T-helper 17 cell (primary cell): ENCODE data around the gene PIEZO2. TPM values are rescaled to one million over a fixed set of nuclear protein-coding genes. Genes with fewer than 3 reads are reported as not detected.

ENCODE experiments used
- ATAC-seq: fragments of 150-1000 bp; cut with Tn5 transposase; 2 replicates; pipeline ENCODE4 v1.10.0; 2021; ENCODE audit warnings: mild to moderate bottlenecking, moderate library complexity
- DNase-seq, 3 donors: peaks; one replicate each; pipeline versions ENCODE4 v3.0.0 to v3.0.0-alpha.2; 2020 to 2021
- H3K9me3 ChIP-seq: one replicate; pipeline ENCODE4 v1.7.0; 2013; ENCODE audit warnings: low read length, mild to moderate bottlenecking; ENCODE audit not compliant: control insufficient read depth, poor library complexity, severe bottlenecking
- H3K27ac Mint-ChIP-seq: one replicate; pipeline ENCODE4 v1.8.0; 2022; ENCODE audit warnings: mild to moderate bottlenecking, moderate library complexity, mixed read lengths
- H3K27me3 Mint-ChIP-seq: one replicate; pipeline ENCODE4 v1.8.0; 2022; ENCODE audit warnings: mixed read lengths
- H3K36me3 Mint-ChIP-seq: one replicate; pipeline ENCODE4 v1.8.0; 2022; ENCODE audit warnings: low read depth, mixed read lengths
- H3K4me1 Mint-ChIP-seq: one replicate; pipeline ENCODE4 v1.8.0; 2022; ENCODE audit warnings: mild to moderate bottlenecking, mixed read lengths
- H3K4me3 Mint-ChIP-seq: one replicate; pipeline ENCODE4 v1.8.0; 2022; ENCODE audit warnings: mild to moderate bottlenecking, moderate library complexity, mixed read lengths
- total RNA-seq, 4 donors: library from RNA in 2 of 4; stranded (reverse) in 2 of 4; gene quantifications; one replicate each; pipeline ENCODE4 v1.2.3 and lab custom pipeline; 2022 to 2026

PIEZO2 gene
- total RNA-seq, 2 donors from 2014 or later: not detected

DNA sequence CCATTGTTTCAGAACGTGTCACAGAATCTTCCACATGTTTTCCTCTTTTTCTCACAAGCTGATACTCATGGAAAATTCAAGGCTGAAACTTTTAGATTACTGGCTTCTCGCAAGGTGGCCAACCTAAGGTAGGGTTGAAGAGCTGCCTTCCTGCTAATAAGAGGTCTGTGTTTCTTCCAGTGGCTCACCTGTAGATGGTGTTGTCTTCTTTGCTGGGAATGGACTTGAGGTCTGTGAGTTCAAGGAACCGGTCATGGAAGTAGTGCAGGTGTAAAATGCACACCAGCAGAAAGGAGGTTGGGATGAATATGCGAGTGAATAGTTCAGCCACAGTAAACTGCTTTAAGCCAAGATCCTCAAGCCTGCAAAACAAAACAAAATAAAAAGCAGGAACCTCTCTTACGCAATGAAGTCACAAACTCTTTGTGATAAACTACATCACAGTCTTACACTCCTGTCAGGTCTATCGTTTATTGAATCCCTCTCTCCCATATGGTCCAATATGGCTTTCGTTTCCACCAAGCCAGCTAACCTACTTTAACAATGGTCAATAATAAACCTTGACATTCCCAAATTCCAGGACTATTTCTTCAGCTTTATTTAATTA is 364.7 kb downstream of the PIEZO2 start:
- peaks cover 2% of the 10 kb centered on the region for H3K36me3 Mint-ChIP-seq
- peaks cover 44% of the 10 kb centered on the region for H3K27me3 Mint-ChIP-seq
- no peak overlapping the region for H3K4me3 Mint-ChIP-seq
- DNase-seq (no peak), ATAC-seq (no peak)
- H3K4me1 Mint-ChIP-seq: peaks cover 2% of the 10 kb centered on the region
- H3K9me3 ChIP-seq: no peaks in the 10 kb centered on the region
- H3K27ac Mint-ChIP-seq: no peak overlapping the region

DNA sequence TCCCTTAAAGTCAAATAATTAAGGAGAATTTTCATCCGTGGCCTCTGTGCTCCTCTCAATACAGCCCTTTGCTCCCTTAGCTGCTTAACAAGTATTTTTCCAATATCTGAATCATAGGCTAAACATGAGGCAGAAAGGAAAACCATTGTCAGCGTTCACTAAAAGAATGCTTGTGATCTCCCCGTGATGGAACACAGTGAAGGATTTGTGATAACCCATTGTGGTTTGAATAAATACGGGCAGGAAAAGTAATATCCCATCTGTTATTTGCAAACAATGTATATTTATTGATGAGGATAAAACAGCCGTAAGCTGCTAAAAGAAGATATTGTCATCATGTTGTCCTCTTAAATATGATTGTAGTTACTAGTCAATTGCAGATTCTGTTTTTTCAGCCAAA is 365.4 kb downstream of the PIEZO2 start:
- H3K4me1 Mint-ChIP-seq: no peaks in the 10 kb centered on the region
- no peak overlapping the region for H3K27ac Mint-ChIP-seq
- peaks cover 2% of the 10 kb centered on the region for H3K36me3 Mint-ChIP-seq
- H3K4me3 Mint-ChIP-seq: no peak overlapping the region
- DNase-seq: no peak
- no peak for ATAC-seq
- peaks cover 45% of the 10 kb centered on the region for H3K27me3 Mint-ChIP-seq
- no peaks in the 10 kb centered on the region for H3K9me3 ChIP-seq

DNA sequence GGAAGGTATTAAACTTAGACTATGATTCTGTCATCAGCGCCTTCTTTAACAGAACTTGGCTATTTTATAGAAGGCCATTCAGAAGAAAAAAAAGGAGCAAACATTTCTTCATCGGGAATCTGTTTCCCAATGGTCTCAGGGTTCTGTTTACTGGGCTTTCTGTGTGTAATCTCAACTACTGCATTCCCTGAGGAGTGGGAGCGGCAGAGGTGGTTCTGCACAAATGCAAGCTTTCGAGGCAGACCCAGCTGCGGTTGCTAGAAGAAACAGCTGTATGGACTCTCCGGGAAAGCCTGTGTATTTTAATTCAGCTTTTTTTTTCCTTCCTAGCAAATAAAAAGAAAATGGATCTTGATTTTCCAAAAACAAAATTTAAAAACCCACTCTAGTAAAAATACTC is 372.9 kb downstream of the PIEZO2 start:
- H3K4me1 Mint-ChIP-seq: no peaks in the 10 kb centered on the region
- no peak overlapping the region for H3K4me3 Mint-ChIP-seq
- H3K36me3 Mint-ChIP-seq: peaks cover 2% of the 10 kb centered on the region
- no peak overlapping the region for H3K27ac Mint-ChIP-seq
- ATAC-seq (no peak), DNase-seq (no peak)
- H3K27me3 Mint-ChIP-seq: peaks cover 50% of the 10 kb centered on the region
- no peaks in the 10 kb centered on the region for H3K9me3 ChIP-seq

DNA sequence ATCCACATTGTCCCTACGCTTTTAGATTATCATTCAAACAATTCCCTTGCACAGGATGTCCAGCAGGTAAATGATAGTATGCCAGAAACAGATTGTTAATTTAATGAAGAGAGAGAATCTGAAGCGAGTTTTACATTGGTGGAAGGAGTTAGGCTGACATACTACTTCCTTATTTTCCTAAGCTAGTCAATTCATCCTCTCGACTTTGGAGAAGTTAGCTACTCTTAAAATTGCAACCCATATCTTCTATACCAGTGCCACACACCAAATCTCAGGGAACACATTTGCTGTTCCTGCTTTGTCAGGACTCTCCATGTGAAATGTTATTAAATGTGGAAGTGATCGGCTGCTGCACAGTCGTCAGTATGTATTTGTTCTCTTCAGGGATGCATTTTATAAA is 374.3 kb downstream of the PIEZO2 start:
- Mint-ChIP-seq H3K4me3 (no peak overlapping the region), H3K4me1 (no peaks in the 10 kb centered on the region), H3K27me3 (peaks cover 47% of the 10 kb centered on the region), H3K36me3 (peaks cover 2% of the 10 kb centered on the region), H3K27ac (no peak overlapping the region)
- ATAC-seq: no peak
- DNase-seq: no peak
- no peaks in the 10 kb centered on the region for H3K9me3 ChIP-seq

DNA sequence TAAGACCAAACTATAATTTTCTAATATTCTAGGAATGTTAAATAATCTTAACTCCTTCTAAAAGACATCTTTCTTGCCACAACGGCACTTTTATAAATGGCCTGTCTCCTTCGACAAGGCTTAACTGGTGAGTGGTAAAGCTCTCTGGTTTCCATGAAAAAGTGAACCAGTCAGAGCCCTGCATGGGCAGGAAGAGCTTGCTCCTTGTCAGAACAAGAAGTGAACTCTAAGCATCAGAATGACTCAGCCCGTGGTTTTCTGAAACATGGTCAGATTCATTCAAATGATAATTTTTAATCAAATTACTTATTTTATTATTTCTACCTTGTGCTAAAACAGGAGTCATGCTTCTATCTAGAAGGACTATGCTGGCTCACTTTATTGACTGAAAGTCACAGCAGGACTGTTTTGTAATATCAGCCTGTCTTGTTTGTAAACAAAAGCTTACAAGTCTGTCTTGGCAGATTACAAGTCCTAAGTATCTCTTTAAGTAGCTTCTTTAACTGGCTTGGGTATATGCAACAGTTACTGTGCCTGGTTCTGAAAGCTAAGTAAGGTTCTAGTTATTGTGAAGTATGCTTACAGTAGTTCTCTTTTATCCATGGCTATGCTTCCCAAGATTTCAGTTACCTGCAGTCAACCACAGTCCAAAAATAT is 378.2 kb downstream of the PIEZO2 start:
- H3K36me3 Mint-ChIP-seq: no peaks in the 10 kb centered on the region
- H3K9me3 ChIP-seq: no peaks in the 10 kb centered on the region
- peaks cover 45% of the 10 kb centered on the region for H3K27me3 Mint-ChIP-seq
- DNase-seq: no peak
- no peaks in the 10 kb centered on the region for H3K4me1 Mint-ChIP-seq
- H3K27ac Mint-ChIP-seq: no peak overlapping the region
- no peak for ATAC-seq
- no peak overlapping the region for H3K4me3 Mint-ChIP-seq

DNA sequence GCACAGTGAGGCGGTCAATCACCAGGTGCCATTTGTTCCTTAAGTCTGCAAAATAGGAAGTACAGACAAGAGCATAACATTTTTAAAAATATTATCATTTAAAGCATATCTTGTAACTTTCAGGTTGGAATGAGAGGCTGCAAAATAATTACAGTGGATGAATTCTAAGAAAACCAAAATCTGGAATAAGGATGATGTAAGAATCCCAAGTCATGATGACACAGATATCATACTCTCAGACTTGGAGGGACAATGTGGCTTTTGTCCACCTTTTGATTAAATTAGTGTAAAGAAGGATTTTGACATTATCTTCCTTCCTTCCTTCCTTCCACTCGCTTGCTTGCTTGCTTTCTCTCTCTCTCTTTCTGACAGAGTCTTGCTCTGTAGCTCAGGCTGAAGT is 379.1 kb downstream of the PIEZO2 start:
- H3K27me3 Mint-ChIP-seq: peaks cover 47% of the 10 kb centered on the region
- ATAC-seq (no peak), DNase-seq (no peak)
- no peaks in the 10 kb centered on the region for H3K9me3 ChIP-seq
- no peaks in the 10 kb centered on the region for H3K4me1 Mint-ChIP-seq
- H3K27ac Mint-ChIP-seq: no peak overlapping the region
- peaks cover 1% of the 10 kb centered on the region for H3K36me3 Mint-ChIP-seq
- no peak overlapping the region for H3K4me3 Mint-ChIP-seq

DNA sequence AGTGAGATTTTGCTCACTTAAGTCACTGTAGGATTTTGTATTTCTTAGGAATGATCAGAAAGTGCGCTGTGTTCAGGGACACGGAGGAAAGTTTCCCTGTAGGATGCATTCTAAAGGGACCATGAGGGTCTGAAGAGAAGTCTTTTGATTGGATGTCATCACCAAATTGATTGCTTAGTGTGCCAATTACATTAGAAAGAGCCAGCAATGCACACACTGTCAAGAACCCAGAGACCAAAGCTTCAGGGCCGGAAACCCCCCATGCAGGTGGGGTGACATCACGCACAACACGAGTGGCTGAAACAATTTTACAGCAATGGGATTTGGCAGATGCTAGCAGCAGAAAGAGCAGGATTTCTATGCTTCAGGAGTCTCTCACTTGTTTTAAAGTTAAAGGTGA is 381.1 kb downstream of the PIEZO2 start:
- Mint-ChIP-seq H3K27ac (no peak overlapping the region), H3K36me3 (peaks cover 2% of the 10 kb centered on the region), H3K4me1 (no peaks in the 10 kb centered on the region), H3K27me3 (peaks cover 34% of the 10 kb centered on the region), H3K4me3 (no peak overlapping the region)
- ATAC-seq (no peak), DNase-seq (no peak)
- H3K9me3 ChIP-seq: no peaks in the 10 kb centered on the region

DNA sequence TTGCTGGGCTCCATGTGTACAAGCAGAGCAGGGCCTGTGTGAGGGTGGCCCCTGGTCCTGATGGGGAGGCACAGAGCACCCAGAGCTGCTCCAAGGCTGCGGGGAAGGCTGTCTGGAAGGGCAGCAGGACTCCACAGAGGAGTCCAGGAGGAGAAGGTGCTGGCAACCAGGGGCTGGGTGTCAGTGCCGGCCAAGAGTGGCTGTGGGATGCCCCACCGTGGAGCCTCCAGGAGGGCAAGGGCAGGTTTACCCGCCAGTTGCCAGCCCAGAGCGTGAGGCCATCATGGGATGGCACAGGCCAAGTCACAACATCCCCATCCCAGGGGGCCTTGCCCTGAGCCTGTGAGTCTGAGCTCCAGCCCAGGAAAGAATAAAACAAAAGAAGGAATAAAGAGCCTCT is 381.7 kb downstream of the PIEZO2 start:
- Mint-ChIP-seq H3K4me3 (no peak overlapping the region), H3K27ac (no peak overlapping the region), H3K4me1 (no peaks in the 10 kb centered on the region), H3K36me3 (peaks cover 2% of the 10 kb centered on the region), H3K27me3 (peaks cover 32% of the 10 kb centered on the region)
- no peak for DNase-seq
- H3K9me3 ChIP-seq: no peaks in the 10 kb centered on the region
- no peak for ATAC-seq

DNA sequence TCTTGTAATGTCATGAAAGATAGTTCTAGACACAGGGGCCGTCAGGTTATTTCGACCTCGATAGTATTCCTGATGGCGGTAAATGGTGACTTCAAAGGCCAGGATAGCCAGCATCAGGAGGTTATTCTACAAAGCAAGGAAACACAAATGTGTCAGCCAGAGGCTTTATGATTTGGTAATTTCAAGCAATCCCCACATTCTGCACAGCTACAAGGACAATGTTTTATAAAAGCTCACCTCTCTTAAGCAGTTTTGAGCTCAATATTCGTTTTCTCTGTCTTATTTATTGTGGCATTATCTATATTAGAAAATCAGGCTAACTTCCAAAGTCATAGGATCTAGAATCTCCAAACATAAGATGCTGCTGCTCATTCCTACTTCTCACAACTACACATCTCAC is 388.4 kb downstream of the PIEZO2 start:
- no peak for DNase-seq
- no peaks in the 10 kb centered on the region for H3K4me1 Mint-ChIP-seq
- H3K27ac Mint-ChIP-seq: no peak overlapping the region
- no peak for ATAC-seq
- no peaks in the 10 kb centered on the region for H3K9me3 ChIP-seq
- peaks cover 10% of the 10 kb centered on the region for H3K27me3 Mint-ChIP-seq
- no peak overlapping the region for H3K4me3 Mint-ChIP-seq
- H3K36me3 Mint-ChIP-seq: peaks cover 2% of the 10 kb centered on the region

DNA sequence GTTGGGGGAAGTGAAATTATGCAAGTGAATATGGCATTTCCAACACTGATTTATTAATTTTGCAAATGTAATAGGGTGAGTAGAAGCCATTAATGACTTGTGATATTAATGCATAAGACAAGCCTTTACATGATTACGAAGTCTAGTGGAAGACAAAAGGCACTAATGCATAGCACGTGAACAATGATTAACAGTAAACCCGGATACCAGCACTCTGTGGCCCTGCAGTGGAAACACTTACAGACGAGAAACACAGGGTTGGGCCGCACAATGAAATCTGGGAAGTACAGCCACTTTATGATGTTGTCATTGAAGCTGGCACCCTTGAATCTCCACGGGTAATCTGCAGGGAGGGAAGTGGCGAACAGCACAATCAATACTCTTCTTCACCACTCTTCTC is 390.1 kb downstream of the PIEZO2 start:
- ATAC-seq: no peak

DNA sequence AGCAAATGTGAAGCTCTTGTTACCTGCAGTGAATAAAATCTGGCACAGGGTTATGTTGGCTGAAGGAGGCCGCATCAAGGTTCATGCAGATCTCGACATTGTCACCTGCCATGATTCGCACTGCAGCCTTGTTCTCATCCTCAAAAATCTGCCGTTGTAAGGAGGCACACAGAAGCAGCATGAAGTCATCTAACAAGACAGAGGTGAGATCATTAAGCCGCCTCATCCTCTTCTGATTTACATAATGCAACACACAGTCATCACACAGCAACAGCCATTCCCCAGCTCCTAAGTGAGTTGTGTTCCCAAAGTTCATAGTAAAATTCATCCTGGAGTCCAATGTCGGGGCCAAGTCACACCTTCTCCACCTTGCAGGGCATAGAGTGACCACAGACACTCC is 391.4 kb downstream of the PIEZO2 start:
- no peaks in the 10 kb centered on the region for H3K9me3 ChIP-seq
- ATAC-seq: no peak
- no peaks in the 10 kb centered on the region for H3K36me3 Mint-ChIP-seq
- H3K27me3 Mint-ChIP-seq: no peaks in the 10 kb centered on the region
- no peak overlapping the region for H3K4me3 Mint-ChIP-seq
- H3K27ac Mint-ChIP-seq: no peak overlapping the region
- DNase-seq: no peak
- H3K4me1 Mint-ChIP-seq: no peaks in the 10 kb centered on the region

More for the DNA sequence above, 390.1 kb downstream of the PIEZO2 start:
- Mint-ChIP-seq H3K27ac (no peak overlapping the region), H3K4me3 (no peak overlapping the region), H3K36me3 (no peaks in the 10 kb centered on the region), H3K4me1 (no peaks in the 10 kb centered on the region), H3K27me3 (no peaks in the 10 kb centered on the region)
- no peak for DNase-seq
- no peaks in the 10 kb centered on the region for H3K9me3 ChIP-seq

DNA sequence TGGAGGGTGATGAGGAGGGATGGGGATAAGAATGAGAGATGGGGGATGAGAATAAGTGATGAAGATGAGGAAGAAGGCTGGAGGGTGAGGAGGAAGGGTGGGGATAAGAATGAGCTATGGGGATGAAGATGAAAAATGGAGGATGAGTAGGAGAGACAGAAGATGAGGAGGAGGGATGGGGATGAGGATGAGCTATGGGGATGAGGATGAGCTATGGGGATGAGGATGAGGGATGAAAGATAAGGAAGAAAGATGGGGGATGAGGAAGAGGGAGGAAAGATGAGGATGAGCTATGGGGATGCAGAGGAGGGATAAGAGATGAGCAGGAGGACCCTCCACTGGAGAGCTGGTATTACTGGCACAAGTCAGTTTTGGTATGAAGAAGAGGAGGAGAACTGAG is 392.0 kb downstream of the PIEZO2 start:
- DNase-seq (no peak), ATAC-seq (no peak)
- no peaks in the 10 kb centered on the region for H3K4me1 Mint-ChIP-seq
- no peaks in the 10 kb centered on the region for H3K9me3 ChIP-seq
- H3K27ac Mint-ChIP-seq: no peak overlapping the region
- peaks cover 3% of the 10 kb centered on the region for H3K27me3 Mint-ChIP-seq
- H3K36me3 Mint-ChIP-seq: no peaks in the 10 kb centered on the region
- no peak overlapping the region for H3K4me3 Mint-ChIP-seq

DNA sequence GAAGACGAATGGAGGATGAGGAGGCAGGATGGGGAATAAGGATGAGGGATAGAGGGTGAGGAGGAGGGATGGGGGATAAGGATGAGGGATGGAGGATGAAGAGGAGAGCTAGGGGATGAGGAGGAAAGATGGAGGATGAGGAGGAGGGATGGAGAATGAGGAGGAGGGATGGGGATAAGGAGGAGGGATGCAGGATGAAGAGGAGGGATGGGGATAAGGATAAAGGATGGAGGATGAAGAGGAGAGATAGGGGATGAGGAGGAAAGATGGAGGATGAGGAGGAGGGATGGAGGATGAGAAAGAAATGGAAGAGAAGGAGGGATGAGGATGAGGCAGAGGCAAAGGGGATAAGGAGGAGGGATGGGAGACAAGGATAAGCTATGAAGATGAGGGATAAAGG is 393.5 kb downstream of the PIEZO2 start:
- Mint-ChIP-seq H3K4me3 (no peak overlapping the region), H3K27ac (no peak overlapping the region), H3K4me1 (no peaks in the 10 kb centered on the region), H3K36me3 (no peaks in the 10 kb centered on the region), H3K27me3 (peaks cover 10% of the 10 kb centered on the region)
- DNase-seq (no peak), ATAC-seq (no peak)
- H3K9me3 ChIP-seq: no peaks in the 10 kb centered on the region

DNA sequence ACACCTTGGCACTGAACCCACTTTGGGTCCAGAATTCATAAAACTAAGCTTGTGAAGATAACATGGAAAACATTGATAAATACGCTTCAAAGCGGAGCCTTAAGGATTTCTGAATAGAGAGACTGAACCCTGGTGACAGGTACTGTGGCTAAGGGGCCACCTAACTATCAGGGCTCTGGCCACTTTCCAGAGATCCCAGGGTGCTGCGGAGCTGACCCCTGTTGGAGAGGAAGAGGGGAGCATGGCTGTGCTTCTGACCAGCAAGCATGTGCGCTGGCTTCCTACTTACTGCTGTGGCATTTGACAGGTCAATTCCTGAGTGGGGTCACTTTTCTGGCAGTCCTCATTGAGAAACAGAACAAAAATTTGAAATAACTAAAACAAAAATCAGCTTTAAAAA is 395.2 kb downstream of the PIEZO2 start:
- Mint-ChIP-seq H3K4me1 (no peaks in the 10 kb centered on the region), H3K4me3 (no peak overlapping the region), H3K36me3 (no peaks in the 10 kb centered on the region)

More for the DNA sequence above, 395.2 kb downstream of the PIEZO2 start:
- no peaks in the 10 kb centered on the region for H3K9me3 ChIP-seq
- no peak for DNase-seq
- Mint-ChIP-seq H3K27me3 (peaks cover 10% of the 10 kb centered on the region), H3K27ac (no peak overlapping the region)
- ATAC-seq: no peak
